Middle frontal gyrus (tissue), 1 donor: Measurements from ENCODE around the gene IRF2.

Experiments
- DNase-seq: peaks from one replicate; pipeline ENCODE4 v3.0.0-alpha.2; 2015; ENCODE audit warnings: low spot score; ENCODE audit errors: extremely low spot score

IRF2 gene

GRCh38 chr4:184451726-184452125 lies 22.6 kb downstream of the IRF2 start:
- no peak for DNase-seq

- no peak for DNase-seq
Observed at GRCh38 chr4:184450743-184451535, 23.4 kb downstream of the IRF2 start.

GRCh38 chr4:184450045-184450444 lies 24.3 kb downstream of the IRF2 start:
- DNase-seq, result no peak

- DNase-seq, result no peak
Observed at GRCh38 chr4:184448821-184449220, 25.5 kb downstream of the IRF2 start.

GRCh38 chr4:184448141-184448540 lies 26.2 kb downstream of the IRF2 start:
- DNase-seq, result no peak

GRCh38 chr4:184447664-184448063 lies 26.7 kb downstream of the IRF2 start:
- DNase-seq, result no peak

- no peak for DNase-seq
Observed at GRCh38 chr4:184446132-184446658, 28.2 kb downstream of the IRF2 start.

GRCh38 chr4:184444953-184445309 lies 29.4 kb downstream of the IRF2 start:
- no peak for DNase-seq

- DNase-seq, result no peak
Observed at GRCh38 chr4:184444215-184444952, 30.0 kb downstream of the IRF2 start.

- no peak for DNase-seq
Observed at GRCh38 chr4:184443318-184443717, 31.0 kb downstream of the IRF2 start.

GRCh38 chr4:184442314-184442635 lies 32.1 kb downstream of the IRF2 start:
- DNase-seq, result no peak

- no peak for DNase-seq
Observed at GRCh38 chr4:184441461-184442313, 32.7 kb downstream of the IRF2 start.

GRCh38 chr4:184440595-184441358 lies 33.6 kb downstream of the IRF2 start:
- DNase-seq, result no peak

- no peak for DNase-seq
Observed at GRCh38 chr4:184439856-184440594, 34.3 kb downstream of the IRF2 start.

- DNase-seq, result no peak
Observed at GRCh38 chr4:184439386-184439785, 35.0 kb downstream of the IRF2 start.

GRCh38 chr4:184438375-184438774 lies 36.0 kb downstream of the IRF2 start:
- no peak for DNase-seq

GRCh38 chr4:184437565-184438265 lies 36.6 kb downstream of the IRF2 start:
- no peak for DNase-seq

GRCh38 chr4:184434501-184435066 lies 39.8 kb downstream of the IRF2 start:
- no peak for DNase-seq

GRCh38 chr4:184434021-184434420 lies 40.3 kb downstream of the IRF2 start:
- DNase-seq, result no peak
